ENCODE data around the gene ATP11C. TPM values are rescaled to one million over a fixed set of nuclear protein-coding genes. Genes with fewer than 3 reads are reported as not detected.

The ATP11C gene
- total RNA-seq, 6 experiments from 2014 or later: 25.1 to 38.6 (median 35.7) TPM

- peak overlapping the region; percentile 91 for H3K27ac Mint-ChIP-seq
- H3K4me3 Mint-ChIP-seq: peak overlapping the region; percentile 77
- TF ChIP-seq CTCF (IDR thresholded peaks at IDR 0.05): no peak
- peak; percentile 57 for DNase-seq
- H3K36me3 Mint-ChIP-seq (ENCODE audit: low read depth): peaks cover 7% of the 10 kb centered on the region; the same call in 1 of the 2 replicates
- H3K9me3 Mint-ChIP-seq: no peaks in the 10 kb centered on the region
- H3K27me3 Mint-ChIP-seq (ENCODE audit: insufficient read depth): no peaks in the 10 kb centered on the region; the same call in 1 of the 2 replicates
- peaks cover 86% of the 10 kb centered on the region for H3K4me1 Mint-ChIP-seq (ENCODE audit: low read depth)
Observed at GRCh38 chrX:139881130-139881529, 51.7 kb downstream of the ATP11C start.

GRCh38 chrX:139877710-139878414 is 55.0 kb downstream of the ATP11C start:
- Mint-ChIP-seq H3K4me1 (ENCODE audit: low read depth) (peaks cover 66% of the 10 kb centered on the region), H3K36me3 (ENCODE audit: low read depth) (peaks cover 7% of the 10 kb centered on the region; the same call in 1 of the 2 replicates), H3K9me3 (no peaks in the 10 kb centered on the region), H3K4me3 (peak overlapping the region; percentile 30; the same call in 1 of the 2 replicates), H3K27me3 (ENCODE audit: insufficient read depth) (no peaks in the 10 kb centered on the region; the same call in 1 of the 2 replicates), H3K27ac (peak overlapping the region; percentile 58; the same call in 1 of the 2 replicates)
- DNase-seq: no peak
- TF ChIP-seq CTCF (IDR thresholded peaks at IDR 0.05): no peak

GRCh38 chrX:139875841-139876240 is 57.0 kb downstream of the ATP11C start:
- H3K9me3 Mint-ChIP-seq: no peaks in the 10 kb centered on the region
- TF ChIP-seq CTCF (IDR thresholded peaks at IDR 0.05): no peak
- H3K4me3 Mint-ChIP-seq: no peak overlapping the region
- H3K4me1 Mint-ChIP-seq (ENCODE audit: low read depth): peaks cover 45% of the 10 kb centered on the region
- H3K36me3 Mint-ChIP-seq (ENCODE audit: low read depth): peaks cover 7% of the 10 kb centered on the region; the same call in 1 of the 2 replicates
- peak overlapping the region; percentile 9; the same call in 1 of the 2 replicates for H3K27ac Mint-ChIP-seq
- no peaks in the 10 kb centered on the region; the same call in 1 of the 2 replicates for H3K27me3 Mint-ChIP-seq (ENCODE audit: insufficient read depth)
- no peak for DNase-seq

- 0 out of 2 replicates have a peak, but pooled peaks cover 4% of the 10 kb centered on the region for H3K4me1 Mint-ChIP-seq (ENCODE audit: low read depth)
- H3K9me3 Mint-ChIP-seq: no peaks in the 10 kb centered on the region
- no peak overlapping the region for H3K4me3 Mint-ChIP-seq
- no peak for DNase-seq
- H3K36me3 Mint-ChIP-seq (ENCODE audit: low read depth): no peaks in the 10 kb centered on the region; the same call in 1 of the 2 replicates
- no peak overlapping the region for H3K27ac Mint-ChIP-seq
- H3K27me3 Mint-ChIP-seq (ENCODE audit: insufficient read depth): peaks cover 1% of the 10 kb centered on the region; the same call in 1 of the 2 replicates
- TF ChIP-seq CTCF (IDR thresholded peaks at IDR 0.05): no peak
Observed at GRCh38 chrX:139869796-139870195, 63.1 kb downstream of the ATP11C start.

- no peaks in the 10 kb centered on the region for H3K9me3 Mint-ChIP-seq
- no peaks in the 10 kb centered on the region; the same call in 1 of the 2 replicates for H3K36me3 Mint-ChIP-seq (ENCODE audit: low read depth)
- TF ChIP-seq CTCF (IDR thresholded peaks at IDR 0.05): no peak
- peaks cover 3% of the 10 kb centered on the region; the same call in 1 of the 2 replicates for H3K27me3 Mint-ChIP-seq (ENCODE audit: insufficient read depth)
- no peak for DNase-seq
- H3K4me1 Mint-ChIP-seq (ENCODE audit: low read depth): peaks cover 10% of the 10 kb centered on the region
- no peak overlapping the region for H3K27ac Mint-ChIP-seq
- no peak overlapping the region for H3K4me3 Mint-ChIP-seq
Observed at GRCh38 chrX:139864640-139865039, 68.2 kb downstream of the ATP11C start.
